K562 (cell line): Measurements from ENCODE around the gene HOXB3. TPM values are rescaled to one million over a fixed set of nuclear protein-coding genes. Genes with fewer than 3 reads are reported as not detected.
A peak's percentile ranks its signal among the peaks of the same experiment; 100 is the strongest.

Source experiments
- ATF6 ChIP-seq: sonication (generic); formaldehyde crosslinking; IDR thresholded peaks from 2 replicates; pipeline ENCODE4 v1.4.0; 2020; ENCODE audit warnings: mild to moderate bottlenecking, missing genetic modification reagents
- BHLHE40 ChIP-seq: IDR thresholded peaks from 2 replicates; pipeline ENCODE4 v1.6.1; 2011; ENCODE audit warnings: low read length, improper control_type of control experiment
- BRF1 ChIP-seq: IDR thresholded peaks from 3 replicates; pipeline ENCODE4 v1.6.1; 2011; ENCODE audit warnings: borderline replicate concordance, mild to moderate bottlenecking; ENCODE audit not compliant: insufficient read length; ENCODE audit errors: extremely low read depth
- DMBX1 ChIP-seq: fragments of 250-450 bp; sonication (Bioruptor Pico); IDR thresholded peaks from 2 replicates; pipeline ENCODE4 v1.8.0; 2022; ENCODE audit warnings: inconsistent platforms, mild to moderate bottlenecking, moderate library complexity, borderline replicate concordance
- EZH2 ChIP-seq: IDR thresholded peaks from 2 replicates; pipeline ENCODE4 v1.6.1; 2012; ENCODE audit warnings: low read depth, mild to moderate bottlenecking, inconsistent platforms, low read length, borderline replicate concordance
- GMEB1 ChIP-seq: fragments of 250-450 bp; sonication (Bioruptor Pico); IDR thresholded peaks from 2 replicates; pipeline ENCODE4 v1.4.0; 2020; ENCODE audit warnings: mild to moderate bottlenecking
- HES1 ChIP-seq: fragments of 450-650 bp; IDR thresholded peaks from 2 replicates; pipeline ENCODE4 v1.6.1; 2016; ENCODE audit warnings: low read depth, mild to moderate bottlenecking, moderate library complexity
- HOMEZ ChIP-seq: fragments of 250-450 bp; sonication (Bioruptor Pico); IDR thresholded peaks from 2 replicates; pipeline ENCODE4 v1.4.0; 2020; ENCODE audit warnings: mild to moderate bottlenecking, moderate library complexity
- KDM2B ChIP-seq: fragments of 250-450 bp; sonication (Bioruptor Pico); IDR thresholded peaks from 2 replicates; pipeline ENCODE4 v1.8.0; 2021; ENCODE audit warnings: mild to moderate bottlenecking, moderate library complexity
- KLF13 ChIP-seq: fragments of 450-650 bp; IDR thresholded peaks from 2 replicates; pipeline ENCODE4 v1.6.1; 2016; ENCODE audit warnings: missing genetic modification characterization, low read depth, mild to moderate bottlenecking, missing compliant biosample characterization, moderate library complexity, borderline replicate concordance
- MTA1 ChIP-seq: fragments of 450-650 bp; IDR thresholded peaks from 2 replicates; pipeline ENCODE4 v1.6.1; 2017; ENCODE audit warnings: borderline replicate concordance
- NFATC3 ChIP-seq: fragments of 450-650 bp; IDR thresholded peaks from 2 replicates; pipeline ENCODE4 v1.6.1; 2017; ENCODE audit warnings: mild to moderate bottlenecking
- OTX1 ChIP-seq: fragments of 450-650 bp; formaldehyde crosslinking; IDR thresholded peaks from 2 replicates; pipeline ENCODE4 v1.4.0; 2022; ENCODE audit warnings: mild to moderate bottlenecking
- PRDM10 ChIP-seq: fragments of 450-650 bp; IDR thresholded peaks from 2 replicates; pipeline ENCODE4 v1.6.1; 2018; ENCODE audit not compliant: partially characterized antibody
- RFX5 ChIP-seq: IDR thresholded peaks from 2 replicates; pipeline ENCODE4 v1.6.1; 2011; ENCODE audit warnings: low read depth, mild to moderate bottlenecking, improper control_type of control experiment, low read length
- TAF1 ChIP-seq: IDR thresholded peaks from 2 replicates; pipeline ENCODE4 v1.6.1; 2011; ENCODE audit warnings: mild to moderate bottlenecking, low read length, moderate library complexity; ENCODE audit not compliant: insufficient read depth, control insufficient read depth, severe bottlenecking; ENCODE audit errors: extremely low read depth
- polyA plus RNA-seq, 8 experiments: library from polyadenylated mRNA; depleted of rRNA in 4 of 8; stranded (reverse) in 5 of 8; unstranded in 3 of 8; fragments of >200 nt; fragmentation: Nextera tagmentation in 2 of 8; fragmentation: Illumina TruSeq in 1 of 8; extraction: Ambion mirVana in 2 of 8; extraction: Trizol in 1 of 8; gene quantifications; 2 replicates each; pipeline versions ENCODE4 v1.2.1 to v1.2.3, GENCODE V29; 2011 to 2014; ENCODE audit warnings: inconsistent platforms in 1 of 8, missing spikeins in 1 of 8
- total RNA-seq, 7 experiments: library from RNA; depleted of rRNA in 6 of 7; stranded (reverse); fragments of >200 nt in 6 of 7; fragmentation: Illumina TruSeq in 2 of 7; extraction: Trizol in 2 of 7; gene quantifications; 2 replicates each; pipeline versions ENCODE4 v1.2.1 to v1.2.3, GENCODE V29; 2011 to 2021; ENCODE audit warnings: low replicate concordance in 1 of 7

The HOXB3 gene
- total and polyA plus RNA-seq, 9 of the 15 experiments (the other 6 are each of a cell fraction or from before 2014, with no cell fraction given), result 2.4 to 41.3 (median 20.2) TPM

GRCh38 chr17:48578616-48579470, 11.2 kb downstream of the HOXB3 start (continued):
- TF ChIP-seq ATF6 (CRISPR knock-in tag) (no peak), BRF1 (no peak), KDM2B (no peak), PRDM10 (no peak), MTA1 (peak; percentile 65; the same call in 1 of the 2 replicates), KLF13 (tag) (no peak), EZH2 (no peak), RFX5 (no peak), BHLHE40 (no peak), TAF1 (peak; percentile 26), NFATC3 (no peak), HOMEZ (CRISPR knock-in tag) (0 out of 2 replicates have a peak, but pooled peaks have one; percentile 24), DMBX1 (CRISPR knock-in tag) (no peak), GMEB1 (CRISPR knock-in tag) (no peak), OTX1 (CRISPR knock-in tag) (peak; percentile 88), HES1 (no peak)
